H1 (cell line): Measurements from ENCODE around the gene PTPRH.

Source experiments
- ATF3 ChIP-seq: IDR thresholded peaks from 2 replicates; pipeline ENCODE4 v1.6.1; 2011; ENCODE audit warnings: low read depth, mild to moderate bottlenecking, low read length; ENCODE audit not compliant: insufficient read depth
- CTCF ChIP-seq, 3 experiments: IDR thresholded peaks; 1 replicate in 2 of 3; 2 replicates in 1 of 3; pipeline versions ENCODE4 v1.5.1 to v1.6.1; 2011; ENCODE audit warnings: low read length in 3 of 3, mild to moderate bottlenecking in 3 of 3, inconsistent platforms in 2 of 3, low read depth in 1 of 3, moderate library complexity in 1 of 3; ENCODE audit not compliant: insufficient read depth in 1 of 3; ENCODE audit errors: control extremely low read depth in 1 of 3
- JUN ChIP-seq: IDR thresholded peaks from 2 replicates; pipeline ENCODE4 v1.6.1; 2011; ENCODE audit warnings: low read depth, mild to moderate bottlenecking, improper control_type of control experiment, low read length
- KDM1A ChIP-seq: fragments of 200-600, 300-600 bp; sonication (generic); IDR thresholded peaks from 2 replicates; pipeline ENCODE4 v1.7.1; 2016; ENCODE audit warnings: mild to moderate bottlenecking, low read length, borderline replicate concordance

- TF ChIP-seq CTCF (IDR thresholded peaks at IDR 0.05; ENCODE audit: control extremely low read depth in 1 of 3, insufficient read depth in 1 of 3, low read depth in 1 of 3, low read length in 3 of 3) (no peak), JUN (no peak), ATF3 (no peak), KDM1A (no peak)
Observed at GRCh38 chr19:55158423-55158822, 50.9 kb downstream of the PTPRH start.
